NAMALWA (cell line): Measurements from ENCODE around the gene RHO.
"Not testable (repeated sequence)": the region's sequence is repeated elsewhere in the genome, so short reads cannot be mapped to it uniquely, and the experiment has no call there.

Experiments
- DNase-seq: peaks from one replicate; pipeline ENCODE4 v3.0.0-alpha.2; 2015; ENCODE audit warnings: low spot score

The RHO gene

GRCh38 chr3:129543156-129543790 lies 14.8 kb downstream of the RHO start, which contains the start of gene H1-8:
H1-8 (plus strand) TSS chr3:129543175; CDS start chr3:129543219, 44 bp downstream.
- no peak for DNase-seq

- DNase-seq, result no peak
Measured at GRCh38 chr3:129543999-129544398, 15.6 kb downstream of the RHO start.

GRCh38 chr3:129545951-129546350 lies 17.5 kb downstream of the RHO start:
- DNase-seq, result not testable (repeated sequence)

GRCh38 chr3:129547241-129547640 lies 18.8 kb downstream of the RHO start:
- no peak for DNase-seq

- DNase-seq, result no peak
Measured at GRCh38 chr3:129548104-129548965, 19.9 kb downstream of the RHO start.

GRCh38 chr3:129549006-129549800 lies 20.8 kb downstream of the RHO start:
- no peak for DNase-seq

- no peak for DNase-seq
Measured at GRCh38 chr3:129549805-129550204, 21.4 kb downstream of the RHO start.

GRCh38 chr3:129552287-129553050 lies 24.0 kb downstream of the RHO start:
- no peak for DNase-seq

GRCh38 chr3:129553171-129553570 lies 24.7 kb downstream of the RHO start:
- DNase-seq, result no peak

- peak; percentile 40 for DNase-seq
Measured at GRCh38 chr3:129553719-129554118, 25.3 kb downstream of the RHO start.

- DNase-seq, result peak; percentile 41
Measured at GRCh38 chr3:129554356-129555152, 26.1 kb downstream of the RHO start.

- no peak for DNase-seq
Measured at GRCh38 chr3:129555153-129555550, 26.7 kb downstream of the RHO start.

- no peak for DNase-seq
Measured at GRCh38 chr3:129555616-129556357, 27.3 kb downstream of the RHO start.

GRCh38 chr3:129556358-129556695 lies 27.9 kb downstream of the RHO start:
- DNase-seq, result no peak

- no peak for DNase-seq
Measured at GRCh38 chr3:129556890-129557547, 28.6 kb downstream of the RHO start.

- DNase-seq, result no peak
Measured at GRCh38 chr3:129557548-129557894, 29.1 kb downstream of the RHO start.

GRCh38 chr3:129558081-129558771 lies 29.8 kb downstream of the RHO start:
- no peak for DNase-seq

GRCh38 chr3:129558772-129559564 lies 30.5 kb downstream of the RHO start:
- DNase-seq, result peak; percentile 63
